Skin epidermis (tissue), 12 donors: ENCODE measurements around the gene VSIG10L2.
"Not testable (repeated sequence)": the region's sequence is repeated elsewhere in the genome, so short reads cannot be mapped to it uniquely, and the experiment has no call there.

Source experiments
- H3K27ac ChIP-seq, 21 experiments: fragments of 200-600 bp; sonication (generic) in 11 of 21; one replicate each; pipeline ENCODE4 v1.5.0; 2020; ENCODE audit warnings: mild to moderate bottlenecking in 3 of 21, inconsistent platforms in 2 of 21, moderate library complexity in 2 of 21
- H3K4me3 ChIP-seq, 7 experiments: fragments of 200-600 bp; sonication (generic) in 2 of 7; one replicate each; pipeline ENCODE4 v1.5.0; 2020; ENCODE audit warnings: inconsistent platforms in 2 of 7, mild to moderate bottlenecking in 2 of 7, moderate library complexity in 1 of 7

VSIG10L2 gene

GRCh38 chr11:125945797-125946520, at the start of gene VSIG10L2:
Gene VSIG10L2, plus strand, starts transcription at chr11:125946044. Its CDS starts 12 bp downstream, at chr11:125946056.
- H3K4me3 ChIP-seq, result no peak within 1 kb of the TSS
- no peak within 1 kb of the TSS for H3K27ac ChIP-seq

- Histone ChIP-seq H3K27ac (peak overlapping the region in 2 of 21 experiments; percentile 90 to 93), H3K4me3 (peak overlapping the region in 2 of 7 experiments; percentile 62 to 69)
Observed at GRCh38 chr11:125901872-125902271, 44.0 kb upstream of the VSIG10L2 start.

DNA sequence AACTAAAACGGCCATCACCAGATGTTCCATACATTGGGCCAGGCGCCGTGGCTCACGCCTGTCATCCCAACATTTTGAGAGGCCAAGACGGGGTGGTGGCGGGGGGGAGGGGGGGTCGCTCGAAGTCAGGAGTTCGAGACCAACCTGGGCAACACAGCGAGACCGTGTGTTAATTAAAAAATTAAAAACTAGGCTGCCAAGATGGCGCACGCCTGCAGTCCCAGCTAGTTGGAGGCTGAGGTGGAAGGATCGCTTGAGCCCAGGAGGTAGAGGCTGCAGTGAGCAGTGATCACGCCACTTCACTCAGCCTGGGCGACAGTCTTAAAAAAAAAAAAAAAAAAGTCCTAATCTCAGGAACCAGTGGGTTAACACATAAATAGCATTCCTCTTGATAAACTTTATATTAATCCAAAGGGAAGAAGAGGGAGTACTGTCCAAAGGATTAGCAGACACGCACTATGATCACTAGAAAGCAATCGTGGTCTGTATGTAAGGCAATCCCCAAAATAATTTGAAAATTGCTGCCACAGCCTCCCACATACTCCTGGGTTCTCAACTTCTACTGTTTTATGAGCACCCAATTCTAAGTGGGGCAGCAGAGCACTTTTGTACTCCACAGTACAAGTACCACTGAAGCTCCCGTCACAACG, 43.4 kb upstream of the VSIG10L2 start:
- Histone ChIP-seq H3K27ac (peak overlapping the region in 20 of 21 experiments; percentile 55 to 93 (median 86)), H3K4me3 (peak overlapping the region; percentile 49 to 73 (median 62))

DNA sequence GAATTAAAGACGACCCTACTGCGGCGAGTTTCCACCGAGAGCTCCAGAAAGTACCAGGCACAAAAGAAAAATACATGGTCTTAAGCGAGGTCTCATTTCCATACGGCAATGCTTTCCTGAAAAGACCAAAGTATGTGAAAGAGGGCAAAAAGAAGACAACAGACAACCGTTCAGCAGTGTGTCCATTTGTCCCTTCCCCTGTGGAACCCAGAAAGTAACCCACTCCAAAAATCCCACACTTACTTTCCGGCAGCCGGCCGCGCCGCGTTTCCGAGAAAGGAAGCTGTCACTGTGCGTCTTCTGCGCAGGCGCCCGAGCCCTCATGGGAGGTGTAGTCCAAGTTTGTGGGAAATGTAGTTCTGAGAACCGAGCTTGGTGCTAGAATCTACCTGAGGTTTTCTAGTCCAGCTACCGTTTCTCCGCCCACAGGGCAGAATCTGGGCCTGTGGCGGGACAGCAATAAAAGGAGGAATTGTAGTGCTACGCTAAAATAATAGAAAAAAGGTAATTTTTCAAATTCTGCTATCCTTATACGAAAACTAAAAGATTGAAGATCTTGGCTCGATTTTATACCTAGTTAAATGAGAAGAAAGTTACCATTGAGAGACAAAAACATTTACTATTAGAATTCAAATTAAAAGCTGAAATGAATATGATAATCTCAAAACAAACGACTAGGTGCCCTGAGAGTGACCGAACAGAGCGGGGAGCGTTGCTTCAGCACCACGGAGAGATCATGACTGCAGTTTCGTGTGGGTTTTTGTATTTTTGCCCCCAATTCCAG, 42.7 kb upstream of the VSIG10L2 start, which contains the start of gene PUS3:
PUS3 (minus strand) TSS at position 280 of the 784 bp plus-strand sequence. CDS start 6,922 bp downstream, outside the sequence.
- Histone ChIP-seq H3K27ac (peak within 1 kb of the TSS in 20 of 21 experiments; percentile 55 to 93 (median 86)), H3K4me3 (peak within 1 kb of the TSS; percentile 49 to 73 (median 62))

GRCh38 chr11:125903711-125904659, 41.9 kb upstream of the VSIG10L2 start, which contains the start of gene DDX25:
Gene DDX25, plus strand, starts transcription at chr11:125904508. Its CDS starts 10 bp downstream, at chr11:125904518.
- H3K4me3 ChIP-seq, result peak within 1 kb of the TSS; percentile 24 to 73 (median 62)
- no peak within 1 kb of the TSS for H3K27ac ChIP-seq

- H3K4me3 ChIP-seq, result peak overlapping the region in 3 of 7 experiments; percentile 49 to 69 (median 62)
- H3K27ac ChIP-seq, result no peak overlapping the region
Observed at GRCh38 chr11:125904678-125905077, 41.2 kb upstream of the VSIG10L2 start.

- Histone ChIP-seq H3K27ac (peak overlapping the region in 1 of 21 experiments; percentile 20), H3K4me3 (no peak overlapping the region)
Observed at GRCh38 chr11:125910226-125910849, 35.5 kb upstream of the VSIG10L2 start.

DNA sequence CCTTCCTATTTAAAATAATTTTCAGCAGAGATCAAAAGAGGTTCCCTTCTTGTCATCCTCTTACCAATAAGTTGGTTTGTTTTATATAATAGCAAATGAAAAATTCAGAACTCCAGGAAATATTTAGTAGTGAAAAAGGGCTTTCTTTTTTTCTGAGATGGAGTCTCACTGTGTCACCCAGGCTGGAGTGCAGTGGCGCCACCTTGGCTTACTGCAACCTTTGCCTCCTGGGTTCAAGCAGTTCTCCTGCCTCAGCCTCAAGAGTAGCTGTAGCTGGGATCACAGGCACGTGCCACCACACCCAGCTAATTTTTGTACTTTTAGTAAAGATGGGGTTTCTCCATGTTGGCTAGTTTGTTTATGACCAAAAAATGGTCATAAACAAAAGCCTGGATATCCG, 31.2 kb upstream of the VSIG10L2 start:
- H3K27ac ChIP-seq, H3K4me3 ChIP-seq: not testable (repeated sequence)

DNA sequence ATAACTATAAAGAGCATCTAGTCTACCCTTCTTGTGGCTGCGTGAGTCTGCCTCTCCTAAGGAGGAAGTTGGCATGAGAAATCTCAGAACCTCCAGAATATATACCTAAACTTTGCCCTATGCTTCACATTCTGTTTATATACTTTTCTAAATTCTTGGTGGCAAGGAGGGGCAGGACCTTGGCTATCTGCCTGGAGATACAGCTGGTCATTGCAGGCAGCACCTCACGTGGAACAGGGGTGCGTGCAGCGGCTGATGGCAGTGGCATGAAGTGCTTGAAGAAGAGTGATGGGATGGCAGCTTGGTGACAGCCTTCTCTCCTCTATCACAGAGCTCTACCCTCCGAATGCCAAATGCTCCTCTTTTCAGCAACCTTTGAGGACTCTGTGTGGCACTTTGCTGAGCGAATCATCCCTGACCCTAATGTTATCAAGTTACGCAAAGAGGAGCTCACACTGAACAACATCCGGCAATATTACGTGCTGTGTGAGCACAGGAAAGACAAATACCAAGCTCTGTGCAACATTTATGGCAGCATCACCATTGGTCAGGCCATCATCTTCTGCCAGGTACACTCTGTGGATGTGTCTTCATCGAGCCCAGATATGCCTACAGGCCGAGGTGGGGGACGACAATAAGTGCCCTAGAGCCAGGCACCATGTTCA, 29.0 kb upstream of the VSIG10L2 start:
- no peak overlapping the region for H3K4me3 ChIP-seq
- no peak overlapping the region for H3K27ac ChIP-seq

DNA sequence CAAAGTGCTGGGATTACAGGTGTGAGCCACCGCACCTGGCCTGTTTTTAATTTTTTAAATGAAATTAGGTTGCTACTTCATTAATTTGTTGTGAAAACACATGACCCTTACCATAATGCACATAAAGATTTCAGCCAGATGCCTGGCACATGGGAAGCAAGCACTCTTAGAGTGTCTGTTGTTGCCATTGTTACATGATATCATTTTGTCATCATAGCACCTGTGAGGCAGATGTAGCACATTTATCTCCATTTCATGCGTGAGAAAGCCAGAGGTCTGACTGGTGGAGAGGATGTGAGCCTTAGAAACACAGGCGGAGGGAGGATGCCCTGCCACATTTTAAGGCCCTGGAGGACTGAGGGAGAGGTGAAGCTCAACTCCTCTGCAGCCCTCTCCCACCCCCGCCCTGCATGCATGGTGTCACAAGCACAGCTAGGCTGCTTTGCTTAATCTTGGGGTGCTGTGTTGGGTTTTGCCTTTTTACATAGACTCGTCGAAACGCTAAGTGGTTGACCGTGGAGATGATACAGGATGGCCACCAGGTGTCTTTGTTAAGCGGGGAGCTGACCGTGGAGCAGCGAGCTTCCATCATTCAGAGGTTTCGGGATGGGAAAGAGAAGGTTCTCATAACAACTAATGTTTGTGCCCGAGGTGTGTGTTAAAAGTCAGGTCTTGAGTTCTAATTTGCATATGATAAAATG, 27.6 kb upstream of the VSIG10L2 start:
- Histone ChIP-seq H3K27ac (no peak overlapping the region), H3K4me3 (no peak overlapping the region)

GRCh38 chr11:125921042-125921441, 24.8 kb upstream of the VSIG10L2 start:
- H3K4me3 ChIP-seq, result no peak overlapping the region
- H3K27ac ChIP-seq, result no peak overlapping the region

DNA sequence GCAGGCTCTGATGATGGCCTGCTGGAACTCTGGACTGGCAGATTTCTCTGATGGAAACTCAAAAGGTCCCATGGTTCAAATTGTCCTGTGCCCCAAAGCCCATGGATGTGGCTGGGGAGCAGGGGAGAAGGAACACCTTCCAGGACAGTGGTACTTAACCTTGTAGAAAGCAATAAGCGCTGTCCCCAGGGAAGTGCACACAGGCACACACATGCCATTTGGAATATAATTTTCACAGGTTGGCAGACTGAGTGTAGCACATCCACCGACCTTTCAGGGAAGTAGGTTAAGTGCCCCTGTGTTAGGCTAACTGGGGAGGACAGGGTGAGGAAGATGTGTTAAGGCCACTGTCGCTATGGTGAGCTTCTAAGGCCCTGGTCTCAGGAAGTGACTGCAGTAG, 23.7 kb upstream of the VSIG10L2 start:
- Histone ChIP-seq H3K4me3 (no peak overlapping the region), H3K27ac (no peak overlapping the region)

GRCh38 chr11:125923012-125923579, 22.7 kb upstream of the VSIG10L2 start:
- Histone ChIP-seq H3K27ac (no peak overlapping the region), H3K4me3 (no peak overlapping the region)

DNA sequence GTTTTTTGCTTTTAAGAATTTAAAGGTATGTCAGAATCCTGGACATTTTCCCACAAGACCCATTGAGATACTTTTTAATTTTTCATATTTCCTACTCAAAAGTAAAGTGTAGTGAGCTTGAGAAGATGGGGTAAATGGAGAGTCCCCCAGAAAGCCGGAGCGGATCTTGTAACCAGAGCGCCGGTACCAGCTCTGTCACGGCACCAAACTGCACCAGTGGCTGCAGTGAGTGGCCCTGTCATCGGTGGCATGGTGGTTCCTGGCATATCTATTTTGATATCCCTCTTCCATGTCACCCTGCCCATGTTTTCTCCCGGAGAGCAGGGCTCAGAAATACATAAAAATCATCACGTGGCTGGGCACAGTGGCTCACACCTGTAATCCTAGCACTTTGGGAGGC, 22.2 kb upstream of the VSIG10L2 start:
- H3K27ac ChIP-seq, result no peak overlapping the region
- H3K4me3 ChIP-seq, result no peak overlapping the region

GRCh38 chr11:125924384-125925007, 21.3 kb upstream of the VSIG10L2 start:
- no peak overlapping the region for H3K27ac ChIP-seq

GRCh38 chr11:125925247-125925740, 20.6 kb upstream of the VSIG10L2 start:
- Histone ChIP-seq H3K4me3 (no peak overlapping the region), H3K27ac (no peak overlapping the region)

More at GRCh38 chr11:125924384-125925007, 21.3 kb upstream of the VSIG10L2 start:
- no peak overlapping the region for H3K4me3 ChIP-seq
